ENCODE data around the gene EMP3. TPM values are rescaled to one million over a fixed set of nuclear protein-coding genes. Genes with fewer than 3 reads are reported as not detected.

The EMP3 gene
- total RNA-seq, 2 experiments from 2014 or later: 21.1 to 33.8 TPM

DNA sequence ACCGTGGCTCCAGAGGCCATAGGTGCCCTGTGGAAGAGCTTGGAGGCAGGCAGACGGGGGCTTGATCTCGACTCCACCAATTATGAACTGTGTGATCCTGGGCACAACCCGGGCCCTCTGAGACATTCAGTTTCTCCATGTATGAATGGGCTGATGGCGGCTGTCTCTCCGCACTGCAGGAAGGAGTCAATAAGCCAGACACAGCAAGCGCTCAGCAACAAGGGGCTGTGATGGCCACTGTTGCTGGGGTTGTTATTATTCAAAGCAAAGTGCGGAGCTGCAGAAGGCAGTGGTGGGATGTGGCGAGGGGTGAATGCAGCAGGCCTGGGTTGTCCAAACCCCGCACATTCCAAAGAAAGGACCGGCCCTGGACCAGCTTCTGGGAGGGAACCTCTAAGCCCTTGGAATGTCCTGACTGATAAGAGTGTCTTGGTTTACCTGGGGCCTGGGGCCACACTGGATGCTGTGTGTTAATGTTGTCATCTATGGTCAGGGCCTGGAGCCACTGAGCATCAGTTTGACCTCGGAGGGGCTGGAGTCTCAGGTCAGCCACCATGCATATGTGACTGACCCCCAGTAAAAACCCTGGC lies 30.1 kb downstream of the EMP3 start:
- intact Hi-C loops (cut with micrococcal nuclease; ENCODE audit: unreplicated experiment): no loop called here
- Histone ChIP-seq H3K4me2 (ENCODE audit: low read length) (no peak overlapping the region), H3K9me2 (ENCODE audit: insufficient read depth, low read length) (no peaks in the 10 kb centered on the region), H3K4me1 (ENCODE audit: insufficient read depth, low read length, poor library complexity, severe bottlenecking) (no peaks in the 10 kb centered on the region), H2AFZ (ENCODE audit: low read length) (no peak overlapping the region), H3K9me3 (ENCODE audit: low read length) (no peaks in the 10 kb centered on the region), H3K27ac (ENCODE audit: low read depth, low read length, poor library complexity, severe bottlenecking) (no peak overlapping the region), H3K79me2 (ENCODE audit: insufficient read depth, low read depth, low read length) (no peaks in the 10 kb centered on the region), H3K4me3 (ENCODE audit: low read depth, low read length, poor library complexity, severe bottlenecking) (no peak overlapping the region), H4K20me1 (ENCODE audit: insufficient read depth, low read length) (no peaks in the 10 kb centered on the region), H3K36me3 (ENCODE audit: insufficient read depth, low read length) (no peaks in the 10 kb centered on the region)
- TF ChIP-seq EZH2phosphoT487 (IDR thresholded peaks at IDR 0.05; ENCODE audit: borderline replicate concordance, low read depth, low read length): no peak
- TF ChIP-seq, protein P1, sequence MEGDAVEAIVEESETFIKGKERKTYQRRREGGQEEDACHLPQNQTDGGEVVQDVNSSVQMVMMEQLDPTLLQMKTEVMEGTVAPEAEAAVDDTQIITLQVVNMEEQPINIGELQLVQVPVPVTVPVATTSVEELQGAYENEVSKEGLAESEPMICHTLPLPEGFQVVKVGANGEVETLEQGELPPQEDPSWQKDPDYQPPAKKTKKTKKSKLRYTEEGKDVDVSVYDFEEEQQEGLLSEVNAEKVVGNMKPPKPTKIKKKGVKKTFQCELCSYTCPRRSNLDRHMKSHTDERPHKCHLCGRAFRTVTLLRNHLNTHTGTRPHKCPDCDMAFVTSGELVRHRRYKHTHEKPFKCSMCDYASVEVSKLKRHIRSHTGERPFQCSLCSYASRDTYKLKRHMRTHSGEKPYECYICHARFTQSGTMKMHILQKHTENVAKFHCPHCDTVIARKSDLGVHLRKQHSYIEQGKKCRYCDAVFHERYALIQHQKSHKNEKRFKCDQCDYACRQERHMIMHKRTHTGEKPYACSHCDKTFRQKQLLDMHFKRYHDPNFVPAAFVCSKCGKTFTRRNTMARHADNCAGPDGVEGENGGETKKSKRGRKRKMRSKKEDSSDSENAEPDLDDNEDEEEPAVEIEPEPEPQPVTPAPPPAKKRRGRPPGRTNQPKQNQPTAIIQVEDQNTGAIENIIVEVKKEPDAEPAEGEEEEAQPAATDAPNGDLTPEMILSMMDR (conservative IDR thresholded peaks at IDR 0.05; ENCODE audit: low read length): no peak
- DNase-seq (ENCODE audit: low spot score): no peak
- BruUV-seq (replicated peaks): no TSS peak
- CTCF ChIA-PET (ENCODE audit: unreplicated experiment): no interaction called here
- POLR2A ChIA-PET: no interaction called here

DNA sequence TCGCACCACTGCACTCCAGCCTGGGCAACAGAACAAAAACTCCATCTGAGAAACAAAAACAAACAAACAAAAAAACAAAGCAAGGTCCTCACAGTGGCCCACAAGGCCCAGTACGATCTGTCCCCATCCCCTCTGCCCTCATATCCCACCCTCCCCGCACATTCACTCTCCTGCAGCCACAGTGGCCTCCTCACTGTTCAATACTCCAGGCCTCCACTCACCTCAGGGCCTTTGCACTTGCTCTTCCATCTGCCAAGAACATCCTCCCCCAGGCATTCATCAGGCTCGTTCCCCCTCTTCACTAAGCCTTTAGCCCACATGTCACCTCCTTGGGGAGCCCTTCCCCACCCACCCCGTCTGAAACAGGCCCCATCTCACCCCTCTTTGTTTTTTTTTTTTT lies 33.8 kb downstream of the EMP3 start:
- DNase-seq (ENCODE audit: low spot score): no peak
- no peak overlapping the region for H2AFZ ChIP-seq (ENCODE audit: low read length)
- no peak overlapping the region for H3K4me3 ChIP-seq (ENCODE audit: low read depth, low read length, poor library complexity, severe bottlenecking)
- no peaks in the 10 kb centered on the region for H3K9me3 ChIP-seq (ENCODE audit: low read length)
- 0 out of 2 replicates have a peak, but pooled peaks cover 3% of the 10 kb centered on the region for H3K79me2 ChIP-seq (ENCODE audit: insufficient read depth, low read depth, low read length)
- no peaks in the 10 kb centered on the region for H3K9me2 ChIP-seq (ENCODE audit: insufficient read depth, low read length)
- no peaks in the 10 kb centered on the region for H4K20me1 ChIP-seq (ENCODE audit: insufficient read depth, low read length)
- POLR2A ChIA-PET: interaction anchor here (0.6 kb wide), 1 partner anchor 25 kb away, joined by 4 read pairs; no protein-coding TSS in a partner anchor
- no peak overlapping the region for H3K27ac ChIP-seq (ENCODE audit: low read depth, low read length, poor library complexity, severe bottlenecking)
- no TSS peak for BruUV-seq (replicated peaks)
- H3K4me1 ChIP-seq (ENCODE audit: insufficient read depth, low read length, poor library complexity, severe bottlenecking): peaks cover 7% of the 10 kb centered on the region
- CTCF ChIA-PET (ENCODE audit: unreplicated experiment): no interaction called here
- intact Hi-C loops (cut with micrococcal nuclease; ENCODE audit: unreplicated experiment): no loop called here
- TF ChIP-seq, protein P1 (conservative IDR thresholded peaks at IDR 0.05; ENCODE audit: low read length): no peak
- TF ChIP-seq EZH2phosphoT487 (IDR thresholded peaks at IDR 0.05; ENCODE audit: borderline replicate concordance, low read depth, low read length): no peak
- H3K36me3 ChIP-seq (ENCODE audit: insufficient read depth, low read length): peaks cover 5% of the 10 kb centered on the region; the same call in 1 of the 2 replicates
- H3K4me2 ChIP-seq (ENCODE audit: low read length): no peak overlapping the region

DNA sequence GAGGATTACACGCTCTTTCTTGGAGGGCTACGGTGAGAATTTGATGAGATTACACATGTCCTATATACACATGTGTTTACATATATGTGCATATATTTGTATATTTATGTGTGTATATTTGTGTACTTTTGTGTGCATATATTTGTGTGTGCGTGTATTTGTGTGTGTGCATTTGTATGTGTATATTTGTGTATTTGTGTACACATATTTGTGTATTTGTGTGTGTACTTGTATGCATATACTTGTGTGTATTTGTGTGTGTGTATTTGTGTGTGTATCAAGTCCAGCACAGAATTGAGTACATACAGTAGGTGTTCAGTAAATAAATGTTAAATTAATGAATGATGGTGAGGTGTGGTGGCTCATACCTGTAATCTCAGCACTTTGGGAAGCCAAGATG lies 36.6 kb downstream of the EMP3 start:
- Histone ChIP-seq H3K36me3 (ENCODE audit: insufficient read depth, low read length) (peaks cover 5% of the 10 kb centered on the region; the same call in 1 of the 2 replicates), H4K20me1 (ENCODE audit: insufficient read depth, low read length) (no peaks in the 10 kb centered on the region), H3K4me3 (ENCODE audit: low read depth, low read length, poor library complexity, severe bottlenecking) (no peak overlapping the region), H3K79me2 (ENCODE audit: insufficient read depth, low read depth, low read length) (0 out of 2 replicates have a peak, but pooled peaks cover 3% of the 10 kb centered on the region), H3K9me3 (ENCODE audit: low read length) (no peaks in the 10 kb centered on the region), H3K27ac (ENCODE audit: low read depth, low read length, poor library complexity, severe bottlenecking) (no peak overlapping the region), H3K4me1 (ENCODE audit: insufficient read depth, low read length, poor library complexity, severe bottlenecking) (peaks cover 16% of the 10 kb centered on the region), H3K4me2 (ENCODE audit: low read length) (no peak overlapping the region), H3K9me2 (ENCODE audit: insufficient read depth, low read length) (no peaks in the 10 kb centered on the region), H2AFZ (ENCODE audit: low read length) (no peak overlapping the region)
- TF ChIP-seq EZH2phosphoT487 (IDR thresholded peaks at IDR 0.05; ENCODE audit: borderline replicate concordance, low read depth, low read length): no peak
- TF ChIP-seq, protein P1 (conservative IDR thresholded peaks at IDR 0.05; ENCODE audit: low read length): no peak
- no TSS peak for BruUV-seq (replicated peaks)
- POLR2A ChIA-PET: interaction anchor here (0.7 to 0.8 kb wide), 2 partner anchors 32 to 41 kb away, joined by 3 to 4 read pairs; no protein-coding TSS in a partner anchor
- intact Hi-C loops (cut with micrococcal nuclease; ENCODE audit: unreplicated experiment): no loop called here
- no peak for DNase-seq (ENCODE audit: low spot score)
- CTCF ChIA-PET (ENCODE audit: unreplicated experiment): no interaction called here
